Stimulated activated CD8-positive, alpha-beta memory T cell treated with anti-CD3 and anti-CD28 coated beads, Interleukin-12 subunit alpha, Interleukin-12 subunit beta, amount 100 ng/mL, for 24 hours (primary cell): ENCODE results near the gene GAK.
"Not testable (repeated sequence)": the region's sequence is repeated elsewhere in the genome, so short reads cannot be mapped to it uniquely, and the experiment has no call there.

ENCODE experiments used
- DNase-seq: peaks from one replicate; pipeline ENCODE4 v3.0.0-alpha.2; 2020; ENCODE audit errors: extremely low read depth

Gene GAK

DNA sequence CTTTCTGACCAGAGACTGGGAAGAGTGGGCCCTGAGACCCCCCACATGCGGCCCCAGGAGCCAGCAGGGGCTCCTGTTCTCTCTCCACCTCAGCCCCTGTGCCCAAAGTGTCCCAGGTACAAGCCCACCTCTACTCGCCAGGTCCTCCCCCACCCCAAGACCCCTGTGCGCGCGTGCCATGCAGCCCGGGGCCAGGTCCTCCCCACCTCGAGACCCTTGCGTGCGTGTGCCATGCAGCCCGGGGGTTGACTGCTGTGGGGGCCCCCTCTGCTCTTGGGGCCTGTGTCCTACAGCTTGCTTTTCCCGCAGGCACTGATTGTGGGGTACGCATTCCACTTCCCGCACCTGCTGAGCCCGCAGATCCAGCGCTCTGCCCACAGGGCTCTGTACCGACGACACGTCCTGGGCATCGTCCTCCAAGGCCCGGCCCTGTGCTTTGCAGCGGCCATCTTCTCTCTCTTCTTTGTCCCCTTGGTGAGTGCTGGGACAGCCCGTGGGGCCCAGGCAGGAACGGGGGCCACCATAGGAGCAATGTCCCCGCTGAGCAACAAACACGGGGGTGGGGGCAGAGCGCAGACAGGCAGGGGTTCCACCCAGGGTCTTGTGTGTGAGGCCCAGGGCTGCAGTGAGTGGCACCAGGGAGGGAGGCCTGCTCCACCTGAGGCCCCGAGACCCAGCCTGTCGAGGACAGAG, 20.9 kb upstream of the GAK start:
- DNase-seq, result no peak

DNA sequence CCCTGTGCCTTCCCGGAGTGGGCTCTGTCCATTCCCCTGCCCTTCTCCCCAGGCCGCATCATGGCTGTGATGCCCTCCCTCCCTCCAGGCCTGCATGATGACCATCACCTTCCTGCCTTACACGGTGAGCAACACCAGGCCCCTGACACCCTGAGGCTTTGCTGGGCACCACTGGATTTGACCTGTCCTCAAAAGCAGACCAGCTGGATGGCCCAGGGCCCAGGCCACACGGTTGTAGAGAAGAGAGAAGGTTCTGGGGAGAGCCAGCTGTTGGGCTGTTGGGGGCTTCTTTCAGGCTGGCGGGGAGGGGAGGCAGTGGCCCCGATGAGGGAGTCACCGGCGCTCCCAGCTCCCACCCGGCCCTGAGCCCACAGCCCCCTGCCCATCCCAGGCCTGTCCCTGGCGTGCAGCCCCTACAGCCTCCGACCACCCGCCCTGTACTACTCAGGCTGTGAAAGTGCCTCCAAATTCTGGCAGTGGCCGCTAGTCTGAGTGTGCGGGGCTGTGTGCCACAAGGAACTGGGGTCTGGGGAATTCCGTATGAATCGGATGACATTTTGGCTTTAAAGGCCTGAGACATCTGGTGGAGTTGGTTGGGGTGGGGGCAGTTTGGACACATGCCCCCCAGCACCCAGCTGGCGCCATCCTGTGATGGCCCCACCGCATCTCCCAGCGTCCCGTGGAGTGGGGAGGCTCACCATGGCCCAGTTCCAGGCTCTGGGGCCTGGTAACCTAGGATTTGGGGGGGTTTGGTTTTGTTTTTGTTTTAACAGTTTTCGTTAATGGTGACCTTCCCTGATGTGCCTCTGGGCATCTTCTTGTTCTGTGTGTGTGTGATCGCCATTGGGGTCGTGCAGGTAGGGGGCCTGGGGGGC, 19.7 kb upstream of the GAK start:
- DNase-seq, result no peak

DNA sequence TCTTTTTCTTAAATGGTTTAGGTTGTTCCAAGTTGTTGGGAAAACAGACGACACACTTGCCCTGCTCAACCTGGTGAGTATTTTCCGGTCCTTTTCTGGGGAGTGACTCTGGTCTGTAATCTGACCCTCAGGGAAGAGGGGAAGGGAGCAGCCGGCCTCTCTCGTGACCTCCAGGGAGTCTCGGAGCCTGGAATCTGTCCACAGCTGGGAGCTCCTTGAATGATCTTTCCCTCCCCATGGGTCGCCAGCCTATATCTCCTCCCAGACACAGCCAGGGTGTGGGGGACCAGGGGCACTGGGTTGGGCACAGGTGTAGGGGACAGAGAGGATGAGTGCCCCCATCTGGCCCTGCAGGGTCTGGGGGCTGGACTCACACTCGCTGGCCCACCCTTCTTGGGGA, 19.1 kb upstream of the GAK start:
- no peak for DNase-seq

- no peak for DNase-seq
Observed at GRCh38 chr4:950136-951020, 18.3 kb upstream of the GAK start.

GRCh38 chr4:949656-950055, 17.5 kb upstream of the GAK start:
- no peak for DNase-seq

DNA sequence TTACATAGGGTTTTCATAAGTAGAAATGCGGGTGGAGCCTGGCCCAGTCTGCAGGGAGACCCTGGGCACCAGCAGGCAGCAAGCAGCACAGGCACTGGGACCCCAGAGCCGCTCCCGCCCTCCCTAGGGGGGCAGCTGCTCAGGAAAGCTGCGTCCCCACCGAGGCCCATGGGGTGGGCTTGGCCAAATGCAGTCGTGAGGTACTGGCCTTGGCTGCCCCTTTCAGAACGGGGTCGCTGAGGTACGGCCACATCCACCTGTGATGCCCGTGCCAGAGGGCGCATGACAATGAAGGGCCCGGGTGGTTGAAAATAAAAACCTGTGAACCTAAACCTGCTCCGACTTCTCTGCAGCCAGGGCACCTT, 16.8 kb upstream of the GAK start:
- DNase-seq, result no peak

GRCh38 chr4:948101-948935, 16.2 kb upstream of the GAK start:
- DNase-seq, result no peak

DNA sequence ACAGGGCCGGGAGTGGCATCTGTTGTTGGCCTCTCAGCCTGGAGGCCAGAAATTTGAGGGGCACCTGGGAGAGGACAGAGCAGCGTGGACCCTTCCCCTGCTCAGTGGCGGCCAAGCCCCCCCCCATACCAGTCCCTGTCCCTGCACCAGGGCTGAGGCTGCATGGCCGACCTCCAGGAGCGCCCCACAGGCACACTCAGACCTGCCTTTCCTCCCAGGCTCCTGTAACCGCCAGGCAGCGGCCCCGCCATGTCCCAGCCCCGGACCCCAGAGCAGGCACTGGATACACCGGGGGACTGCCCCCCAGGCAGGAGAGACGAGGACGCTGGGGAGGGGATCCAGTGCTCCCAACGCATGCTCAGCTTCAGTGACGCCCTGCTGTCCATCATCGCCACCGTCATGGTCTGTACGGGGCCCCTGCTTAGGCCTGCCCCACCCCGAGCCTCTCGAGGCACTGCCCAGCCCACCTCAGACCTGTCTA, 15.4 kb upstream of the GAK start:
- DNase-seq, result no peak

- no peak for DNase-seq
Observed at GRCh38 chr4:946517-947471, 14.7 kb upstream of the GAK start.

GRCh38 chr4:946103-946450, 14.0 kb upstream of the GAK start:
- DNase-seq, result no peak

- no peak for DNase-seq
Observed at GRCh38 chr4:945274-946102, 13.4 kb upstream of the GAK start.

DNA sequence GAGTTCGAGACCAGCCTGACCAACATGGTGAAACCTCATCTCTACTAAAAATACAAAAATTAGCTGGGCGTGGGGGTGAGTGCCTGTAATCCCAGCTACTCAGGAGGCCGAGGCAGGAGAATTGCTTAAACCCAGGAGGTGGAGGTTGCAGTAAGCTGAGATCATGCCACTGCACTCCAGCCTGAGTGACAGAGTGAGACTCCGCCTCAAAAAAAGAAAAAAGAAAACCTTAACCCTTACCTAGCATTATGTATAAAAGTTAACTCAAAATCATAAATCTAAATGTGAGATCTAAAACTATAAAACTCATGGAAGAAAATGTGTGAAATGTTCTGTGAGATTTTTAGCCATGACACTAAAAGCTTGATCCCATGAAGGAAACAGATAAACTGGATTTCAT, 7.4 kb upstream of the GAK start:
- not testable (repeated sequence) for DNase-seq

DNA sequence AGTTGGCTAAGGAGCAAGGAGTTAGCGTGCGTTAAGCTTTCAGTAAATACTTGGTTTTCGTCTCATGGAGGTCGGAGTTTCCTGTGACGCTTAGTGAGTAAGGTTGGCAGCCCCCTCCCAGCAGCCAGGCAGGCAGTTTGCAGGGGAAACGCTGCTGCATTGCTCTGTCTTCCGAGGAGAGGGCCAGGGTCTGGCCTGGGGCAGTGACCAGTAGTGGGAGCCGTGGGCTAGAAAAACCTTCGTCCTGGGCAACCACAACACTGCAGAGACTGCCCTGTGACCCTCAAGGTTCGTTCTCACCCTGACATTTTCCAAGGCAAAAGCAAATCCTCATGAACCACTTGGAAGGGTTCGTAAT, 576 bp upstream of the GAK start:
- no peak for DNase-seq

DNA sequence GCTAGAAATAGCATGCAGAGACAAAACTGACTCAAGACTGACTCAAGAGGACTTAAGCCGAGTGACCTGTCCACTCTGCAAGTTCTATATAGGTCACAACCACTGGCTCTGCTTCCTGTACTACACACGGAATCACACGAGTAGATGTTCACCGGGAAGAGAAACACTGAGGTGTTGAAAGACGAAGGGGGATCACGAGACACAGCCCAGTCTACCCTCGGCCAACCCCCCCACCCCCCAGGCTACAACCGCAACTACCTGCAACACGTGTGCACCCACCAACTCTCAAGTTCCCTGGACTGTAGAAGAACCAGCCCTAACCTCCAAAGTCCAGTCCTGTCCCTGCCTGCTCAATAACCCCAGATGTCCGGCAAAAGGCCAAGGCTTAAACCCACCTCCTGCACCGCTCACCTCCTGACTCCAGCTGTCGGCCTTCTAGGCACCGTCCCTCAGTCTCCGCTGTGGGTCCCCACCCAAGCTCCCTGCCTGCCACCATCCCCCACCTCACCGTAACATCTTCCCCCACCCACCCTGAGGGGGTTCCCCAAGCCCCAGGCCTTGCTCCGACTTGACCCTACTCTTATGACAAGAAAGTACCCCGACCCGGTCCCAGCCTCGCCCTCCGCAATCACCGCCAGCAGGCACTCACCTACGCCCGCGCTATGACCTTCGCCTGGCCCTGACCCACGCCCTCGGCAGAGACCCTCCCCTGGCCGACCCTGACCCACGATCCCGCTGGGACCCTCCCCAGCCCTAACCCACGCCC, 739 bp downstream of the GAK start:
- no peak for DNase-seq

- DNase-seq, result no peak
Observed at GRCh38 chr4:930827-931193, 1.3 kb downstream of the GAK start.

DNA sequence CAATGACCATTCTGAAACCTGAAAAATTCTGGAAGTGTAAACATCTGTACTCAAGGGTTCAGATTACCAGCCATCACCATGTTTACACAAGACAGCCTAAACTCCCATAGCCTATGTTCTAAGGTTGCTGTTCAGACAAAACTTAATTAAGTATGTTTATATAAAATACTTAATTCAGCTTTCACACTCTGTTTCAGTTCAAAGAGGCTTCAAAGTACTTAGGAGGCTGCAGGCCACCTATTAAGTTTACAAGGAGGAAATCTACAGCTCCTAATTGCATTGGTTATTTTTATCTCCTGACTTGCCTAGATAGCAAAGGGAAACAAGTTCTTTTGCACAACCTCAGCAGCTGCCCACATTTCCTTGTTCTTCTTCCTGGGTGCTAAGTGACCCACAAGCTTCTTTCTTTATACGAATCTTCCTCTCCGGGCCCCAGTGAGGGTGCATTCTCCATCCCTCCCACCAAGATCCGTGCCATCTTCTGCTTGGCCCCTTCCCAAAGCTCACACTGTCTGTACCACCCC, 2.0 kb downstream of the GAK start:
- no peak for DNase-seq

DNA sequence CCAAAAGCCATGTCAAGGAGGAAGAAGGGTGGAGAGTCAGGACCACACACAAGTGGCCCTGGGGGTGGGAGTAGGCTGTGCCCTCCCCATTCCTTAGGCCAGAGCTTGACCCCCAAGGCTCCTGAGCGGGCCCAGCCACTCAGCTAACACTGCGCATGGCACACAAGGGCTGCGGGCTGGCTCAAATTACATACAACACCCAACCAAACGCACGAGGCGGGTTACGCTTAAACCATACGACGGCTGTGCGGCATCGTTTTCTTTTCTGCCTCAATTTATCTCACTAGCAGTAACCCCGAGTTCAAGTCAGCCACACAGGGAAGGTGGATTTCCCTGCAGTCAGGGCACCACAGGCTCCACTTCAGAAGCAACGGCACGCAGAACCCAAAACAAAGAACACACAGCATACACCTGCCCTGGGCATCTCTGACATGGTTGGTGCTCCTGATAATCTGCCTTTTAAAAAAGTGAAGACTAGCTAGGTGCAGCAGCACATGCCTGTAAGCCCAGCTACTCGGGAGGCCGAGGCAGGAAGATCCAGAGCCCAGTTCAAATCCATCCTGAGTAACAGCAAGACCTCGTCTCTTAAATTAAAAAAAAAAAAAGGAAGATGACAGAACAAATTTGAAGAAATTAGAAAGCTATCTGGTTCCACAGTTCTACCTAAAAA, 2.9 kb downstream of the GAK start:
- DNase-seq, result no peak

DNA sequence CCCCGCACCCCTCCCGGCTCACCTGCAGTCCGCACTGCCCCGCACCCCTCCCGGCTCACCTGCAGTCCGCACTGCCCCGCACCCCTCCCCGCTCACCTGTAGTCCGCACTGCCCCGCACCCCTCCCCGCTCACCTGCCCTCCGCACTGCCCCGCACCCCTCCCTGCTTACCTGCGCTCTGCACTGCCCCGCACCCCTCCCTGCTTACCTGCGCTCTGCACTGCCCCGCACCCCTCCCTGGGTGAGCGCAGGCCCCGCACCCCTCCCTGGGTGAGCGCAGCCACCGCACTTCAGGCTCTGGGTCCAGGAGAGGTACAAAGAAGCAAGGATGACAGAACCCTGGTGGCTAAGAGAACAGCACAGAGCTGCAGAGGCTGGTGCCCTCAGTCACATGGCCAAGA, 4.5 kb downstream of the GAK start:
- DNase-seq, result not testable (repeated sequence)
